Mesenchymal stem cell (in vitro differentiated cells and primary cell): ENCODE results near the gene ARMC12.

Experiments
- DNase-seq: peaks from one replicate; pipeline ENCODE4 v3.0.0-alpha.2; 2013
- H2AFZ ChIP-seq: one replicate; pipeline ENCODE4 v1.6.1; 2013; ENCODE audit warnings: low read depth, mild to moderate bottlenecking, control low read depth, inconsistent platforms, low read length, moderate library complexity
- H2AK5ac ChIP-seq: 2 replicates; pipeline ENCODE4 v1.6.1; 2013; ENCODE audit warnings: low read length, moderate library complexity, mild to moderate bottlenecking, inconsistent platforms; ENCODE audit not compliant: severe bottlenecking
- H2BK120ac ChIP-seq: one replicate; pipeline ENCODE4 v1.6.1; 2013; ENCODE audit warnings: low read depth, mild to moderate bottlenecking, inconsistent platforms, low read length, moderate library complexity
- H2BK12ac ChIP-seq, 2 experiments: one replicate each; pipeline ENCODE4 v1.6.1; 2013; ENCODE audit warnings: inconsistent platforms in 2 of 2, low read length in 2 of 2, mild to moderate bottlenecking in 2 of 2, moderate library complexity in 2 of 2, control low read depth in 1 of 2
- H2BK15ac ChIP-seq: one replicate; pipeline ENCODE4 v1.6.1; 2013; ENCODE audit warnings: mild to moderate bottlenecking, low read depth, inconsistent platforms; ENCODE audit not compliant: poor library complexity, severe bottlenecking
- H2BK5ac ChIP-seq: 2 replicates; pipeline ENCODE4 v1.6.1; 2013; ENCODE audit warnings: low read depth, mild to moderate bottlenecking, low read length, control low read depth, inconsistent platforms; ENCODE audit not compliant: poor library complexity, severe bottlenecking
- H3K14ac ChIP-seq, 2 experiments: one replicate each; pipeline ENCODE4 v1.6.1; 2013; ENCODE audit warnings: inconsistent platforms in 2 of 2, low read length in 2 of 2, control low read depth in 1 of 2, mild to moderate bottlenecking in 1 of 2, moderate library complexity in 1 of 2
- H3K18ac ChIP-seq, 2 experiments: one replicate each; pipeline ENCODE4 v1.6.1; 2013; ENCODE audit warnings: inconsistent platforms in 2 of 2, low read length in 2 of 2, control low read depth in 1 of 2, low read depth in 1 of 2, mild to moderate bottlenecking in 1 of 2
- H3K23ac ChIP-seq, 2 experiments: one replicate each; pipeline ENCODE4 v1.6.1; 2013; ENCODE audit warnings: inconsistent platforms in 2 of 2, low read length in 2 of 2, mild to moderate bottlenecking in 2 of 2, moderate library complexity in 2 of 2, control low read depth in 1 of 2
- H3K27ac ChIP-seq: 2 replicates; pipeline ENCODE4 v1.5.1; 2013; ENCODE audit warnings: mild to moderate bottlenecking, moderate library complexity, low read length, control low read depth, inconsistent platforms; ENCODE audit not compliant: poor library complexity, severe bottlenecking
- H3K27me3 ChIP-seq, 2 experiments: 2 replicates each; pipeline versions ENCODE4 v1.6.1 to v1.7.0; 2013; ENCODE audit warnings: low read length in 2 of 2, mild to moderate bottlenecking in 2 of 2, moderate library complexity in 2 of 2, control low read depth in 1 of 2, inconsistent platforms in 1 of 2; ENCODE audit not compliant: control insufficient read depth in 1 of 2, insufficient read depth in 1 of 2
- H3K36me3 ChIP-seq, 2 experiments: 2 replicates each; pipeline versions ENCODE4 v1.6.1 to v1.7.0; 2013; ENCODE audit warnings: low read length in 2 of 2, control low read depth in 1 of 2, inconsistent platforms in 1 of 2, low read depth in 1 of 2, mild to moderate bottlenecking in 1 of 2; ENCODE audit not compliant: insufficient read depth in 2 of 2, control insufficient read depth in 1 of 2
- H3K4ac ChIP-seq, 2 experiments: one replicate each; pipeline ENCODE4 v1.6.1; 2013; ENCODE audit warnings: inconsistent platforms in 2 of 2, low read length in 2 of 2, mild to moderate bottlenecking in 2 of 2, moderate library complexity in 2 of 2, control low read depth in 1 of 2, low read depth in 1 of 2
- H3K4me1 ChIP-seq: 2 replicates; pipeline ENCODE4 v1.6.1; 2013; ENCODE audit warnings: low read depth, low read length, control low read depth; ENCODE audit not compliant: control insufficient read depth, insufficient read depth
- H3K4me2 ChIP-seq: 2 replicates; pipeline ENCODE4 v1.6.1; 2013; ENCODE audit warnings: low read length, mild to moderate bottlenecking, inconsistent platforms; ENCODE audit not compliant: poor library complexity, severe bottlenecking
- H3K4me3 ChIP-seq, 2 experiments: 2 replicates each; pipeline versions ENCODE4 v1.5.1 to v1.7.0; 2013; ENCODE audit warnings: low read length in 2 of 2, mild to moderate bottlenecking in 2 of 2, control low read depth in 1 of 2, low read depth in 1 of 2; ENCODE audit not compliant: insufficient read depth in 1 of 2
- H3K79me1 ChIP-seq: replicated peaks from 2 replicates; pipeline ENCODE4 v1.6.1; 2013; ENCODE audit warnings: mild to moderate bottlenecking, control low read depth, low read length, inconsistent platforms; ENCODE audit not compliant: poor library complexity, severe bottlenecking
- H3K9ac ChIP-seq: 2 replicates; pipeline ENCODE4 v1.7.0; 2013; ENCODE audit warnings: mild to moderate bottlenecking, low read length, moderate library complexity
- H3K9me3 ChIP-seq: 2 replicates; pipeline ENCODE4 v1.7.0; 2013; ENCODE audit warnings: mild to moderate bottlenecking, low read length; ENCODE audit not compliant: control insufficient read depth
- H4K8ac ChIP-seq: one replicate; pipeline ENCODE4 v1.6.1; 2013; ENCODE audit warnings: inconsistent platforms, mild to moderate bottlenecking, low read length, moderate library complexity
- H4K91ac ChIP-seq: one replicate; pipeline ENCODE4 v1.6.1; 2013; ENCODE audit warnings: mild to moderate bottlenecking, low read length, inconsistent platforms
- WGBS: methylation state at CpG from one replicate; pipeline ENCODE4 v1.1.7; 2013; ENCODE audit warnings: mixed read lengths; 5-methylcytosine and 5-hydroxymethylcytosine counted together

Gene ARMC12

GRCh38 chr6:35780719-35781118, 43.9 kb downstream of the ARMC12 start, which contains the start of gene CLPSL1:
Gene CLPSL1, plus strand, starts transcription at chr6:35781019. Its CDS starts 92 bp downstream, at chr6:35781111.
- H3K79me1 ChIP-seq, result no peaks in the 10 kb centered on the region
- H2AFZ ChIP-seq, result no peak within 1 kb of the TSS
- H3K4ac ChIP-seq, result no peak within 1 kb of the TSS
- WGBS, result 88% methylated on average over 7 of the region's 7 CpGs
- H2BK5ac ChIP-seq, result no peak within 1 kb of the TSS
- no peak within 1 kb of the TSS for H3K14ac ChIP-seq
- no peak within 1 kb of the TSS for H2BK120ac ChIP-seq
- H2BK15ac ChIP-seq, result no peak within 1 kb of the TSS
- peaks cover 6% of the 10 kb centered on the region for H3K4me1 ChIP-seq
- no peak within 1 kb of the TSS for H3K4me2 ChIP-seq
- no peaks in the 10 kb centered on the region for H3K36me3 ChIP-seq
- no peak within 1 kb of the TSS for H2BK12ac ChIP-seq
- no peak within 1 kb of the TSS for H3K27ac ChIP-seq
- H4K91ac ChIP-seq, result no peak within 1 kb of the TSS
- no peak within 1 kb of the TSS for H4K8ac ChIP-seq
- H3K9ac ChIP-seq, result no peak within 1 kb of the TSS
- peak within 1 kb of the TSS in 1 of 2 experiments; percentile 40 for H3K23ac ChIP-seq
- no peak within 1 kb of the TSS for H3K18ac ChIP-seq
- no peak within 1 kb of the TSS for H2AK5ac ChIP-seq
- H3K9me3 ChIP-seq, result no peaks in the 10 kb centered on the region
- DNase-seq, result no peak
- peaks cover 19 to 72% of the 10 kb centered on the region in 2 experiments for H3K27me3 ChIP-seq
- H3K4me3 ChIP-seq, result no peak within 1 kb of the TSS

GRCh38 chr6:35781290-35781689, 44.5 kb downstream of the ARMC12 start:
- no peak overlapping the region for H3K4ac ChIP-seq
- no peak overlapping the region for H2BK5ac ChIP-seq
- WGBS, result 100% methylated on average over 1 of the region's 2 CpGs
- no peak overlapping the region for H2AFZ ChIP-seq
- no peaks in the 10 kb centered on the region for H3K36me3 ChIP-seq
- H3K23ac ChIP-seq, result peak overlapping the region in 1 of 2 experiments; percentile 40
- H2BK12ac ChIP-seq, result no peak overlapping the region
- no peak overlapping the region for H3K14ac ChIP-seq
- no peak for DNase-seq
- H3K9me3 ChIP-seq, result no peaks in the 10 kb centered on the region
- H2AK5ac ChIP-seq, result no peak overlapping the region
- H3K27ac ChIP-seq, result no peak overlapping the region
- no peak overlapping the region for H3K18ac ChIP-seq
- no peaks in the 10 kb centered on the region for H3K79me1 ChIP-seq
- H3K27me3 ChIP-seq, result peaks cover 15 to 70% of the 10 kb centered on the region in 2 experiments
- peaks cover 5% of the 10 kb centered on the region for H3K4me1 ChIP-seq
- no peak overlapping the region for H4K91ac ChIP-seq
- H4K8ac ChIP-seq, result no peak overlapping the region
- H3K9ac ChIP-seq, result no peak overlapping the region
- H2BK15ac ChIP-seq, result no peak overlapping the region
- H2BK120ac ChIP-seq, result no peak overlapping the region
- no peak overlapping the region for H3K4me3 ChIP-seq
- no peak overlapping the region for H3K4me2 ChIP-seq

GRCh38 chr6:35782424-35782823, 45.6 kb downstream of the ARMC12 start:
- Histone ChIP-seq H3K4me2 (no peak overlapping the region), H4K8ac (no peak overlapping the region), H3K36me3 (no peaks in the 10 kb centered on the region), H2AK5ac (no peak overlapping the region), H3K79me1 (no peaks in the 10 kb centered on the region), H2BK5ac (no peak overlapping the region), H2BK120ac (no peak overlapping the region), H3K14ac (no peak overlapping the region), H3K23ac (no peak overlapping the region), H2BK15ac (no peak overlapping the region), H3K18ac (no peak overlapping the region), H3K27me3 (peaks cover 13 to 70% of the 10 kb centered on the region in 2 experiments), H2BK12ac (no peak overlapping the region), H3K9ac (no peak overlapping the region), H3K27ac (no peak overlapping the region), H3K9me3 (no peaks in the 10 kb centered on the region), H3K4me3 (no peak overlapping the region), H4K91ac (no peak overlapping the region), H2AFZ (no peak overlapping the region), H3K4ac (no peak overlapping the region), H3K4me1 (no peaks in the 10 kb centered on the region)
- 82% methylated on average over 2 of the region's 3 CpGs for WGBS
- DNase-seq, result no peak

- Histone ChIP-seq H3K4me3 (no peak overlapping the region), H3K9me3 (no peaks in the 10 kb centered on the region), H4K91ac (no peak overlapping the region)
Measured at GRCh38 chr6:35784200-35784599, 47.4 kb downstream of the ARMC12 start.

More at GRCh38 chr6:35784200-35784599, 47.4 kb downstream of the ARMC12 start:
- Histone ChIP-seq H3K27ac (no peak overlapping the region), H3K18ac (no peak overlapping the region), H3K4me2 (no peak overlapping the region), H3K27me3 (peaks cover 27 to 73% of the 10 kb centered on the region in 2 experiments), H2AK5ac (no peak overlapping the region), H3K36me3 (no peaks in the 10 kb centered on the region), H2BK5ac (no peak overlapping the region), H3K79me1 (no peaks in the 10 kb centered on the region), H4K8ac (no peak overlapping the region), H2AFZ (no peak overlapping the region), H3K23ac (no peak overlapping the region), H2BK12ac (no peak overlapping the region), H3K4me1 (no peaks in the 10 kb centered on the region), H3K14ac (no peak overlapping the region), H3K4ac (no peak overlapping the region), H2BK120ac (no peak overlapping the region), H3K9ac (no peak overlapping the region), H2BK15ac (no peak overlapping the region)
- DNase-seq, result no peak
- WGBS, result 93% methylated on average over 1 of the region's 2 CpGs
